ENCODE results near the gene PARD3B.
A peak's percentile ranks its signal among the peaks of the same experiment; 100 is the strongest.

Gene PARD3B

DNA sequence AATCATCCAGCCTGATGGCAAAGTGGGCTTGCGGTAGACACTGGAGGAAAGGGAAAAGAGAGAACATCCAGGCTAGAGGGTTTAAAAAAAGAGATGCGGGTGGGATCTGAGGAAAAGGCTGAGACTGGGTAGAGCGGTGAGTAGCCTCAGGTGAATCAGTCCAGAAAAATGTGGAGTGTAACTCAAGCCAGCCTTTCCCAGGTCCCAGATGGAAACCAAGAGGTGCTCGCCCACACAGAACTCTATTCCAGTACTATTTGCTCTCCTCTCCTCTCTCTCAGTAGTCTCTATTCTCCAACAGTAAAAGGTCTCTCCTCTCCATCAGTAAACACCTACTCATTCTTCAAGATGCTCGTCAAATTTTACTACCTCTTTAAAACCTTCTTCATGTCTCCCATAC, 1098.7 kb downstream of the PARD3B start:
- DNase-seq, result no peak

DNA sequence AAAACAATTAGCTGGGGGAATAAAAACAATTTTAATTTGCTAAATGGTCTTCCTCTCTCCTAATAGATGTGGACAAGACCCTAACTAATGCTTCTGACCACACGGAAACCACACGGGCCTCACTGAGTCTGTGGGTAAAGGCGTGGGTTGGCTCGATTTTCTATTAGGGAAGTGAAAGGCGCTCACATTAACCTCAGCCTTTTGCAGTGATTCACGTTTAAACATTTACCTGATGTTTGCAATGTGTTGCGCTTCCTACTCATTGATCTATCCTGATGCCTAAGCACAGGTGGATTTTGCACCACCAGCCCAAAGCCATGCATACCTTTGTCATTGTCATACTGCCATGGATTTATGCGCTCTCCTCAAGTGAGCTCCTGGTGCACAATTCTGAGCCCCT, 1101.4 kb downstream of the PARD3B start:
- DNase-seq, result no peak

DNA sequence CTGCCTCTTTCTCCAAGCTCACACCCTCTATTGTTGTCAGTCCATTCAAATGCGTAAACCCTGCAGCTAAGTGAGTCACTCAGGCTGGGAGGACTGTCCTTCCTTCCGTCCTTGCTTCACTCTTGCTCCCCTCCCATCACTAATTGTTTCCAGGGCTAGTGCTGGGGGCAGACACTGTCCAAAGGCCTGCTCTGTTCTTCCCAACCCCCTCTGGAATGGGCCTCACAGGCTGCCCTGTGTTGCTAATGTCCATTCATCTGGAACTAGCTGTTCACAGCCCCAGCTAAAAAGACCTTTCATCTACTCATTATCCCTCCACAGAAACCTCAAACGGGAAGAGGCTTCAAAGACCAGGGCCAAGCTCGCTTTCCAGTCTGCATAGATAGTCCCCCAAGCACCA, 1105.2 kb downstream of the PARD3B start:
- peak; percentile 42 for DNase-seq

DNA sequence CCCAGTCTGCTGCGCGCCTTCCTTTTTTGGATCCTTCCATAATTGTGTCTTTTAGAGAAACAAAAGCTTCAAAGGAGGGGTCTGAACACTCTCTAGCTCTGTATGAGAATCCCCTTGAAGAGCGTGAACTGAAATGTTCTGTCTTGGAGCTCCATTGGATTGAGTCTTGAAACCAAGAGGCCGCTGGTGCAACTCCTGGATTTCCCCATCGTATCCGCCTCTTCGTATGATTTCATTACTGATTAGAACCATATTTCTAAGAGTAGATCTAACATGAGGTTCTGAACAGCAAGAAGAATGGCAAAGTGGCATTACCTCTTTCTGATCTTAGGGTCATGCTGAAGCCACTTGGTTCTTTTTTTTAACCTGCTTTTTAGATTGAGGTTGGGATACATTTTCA, 1105.7 kb downstream of the PARD3B start:
- no peak for DNase-seq

DNA sequence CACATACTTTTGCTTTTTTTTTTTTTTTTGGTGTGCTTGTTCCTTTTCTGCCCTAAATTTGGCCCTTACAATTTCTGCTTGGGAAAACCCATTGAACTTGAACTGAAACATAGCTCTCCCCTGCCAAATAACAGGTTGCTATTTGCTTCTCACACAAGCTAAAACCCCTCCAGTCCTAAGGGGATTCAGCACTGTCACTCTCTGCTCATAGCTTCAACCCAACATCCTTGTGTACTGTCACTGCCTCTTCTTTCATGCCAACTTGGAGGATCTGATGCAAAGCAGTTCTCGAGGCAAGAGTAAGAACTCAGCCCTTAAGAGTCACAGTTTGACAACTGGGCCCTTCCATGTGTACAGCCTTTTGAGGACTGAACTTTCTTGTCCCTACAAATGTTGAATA, 1106.4 kb downstream of the PARD3B start:
- no peak for DNase-seq

DNA sequence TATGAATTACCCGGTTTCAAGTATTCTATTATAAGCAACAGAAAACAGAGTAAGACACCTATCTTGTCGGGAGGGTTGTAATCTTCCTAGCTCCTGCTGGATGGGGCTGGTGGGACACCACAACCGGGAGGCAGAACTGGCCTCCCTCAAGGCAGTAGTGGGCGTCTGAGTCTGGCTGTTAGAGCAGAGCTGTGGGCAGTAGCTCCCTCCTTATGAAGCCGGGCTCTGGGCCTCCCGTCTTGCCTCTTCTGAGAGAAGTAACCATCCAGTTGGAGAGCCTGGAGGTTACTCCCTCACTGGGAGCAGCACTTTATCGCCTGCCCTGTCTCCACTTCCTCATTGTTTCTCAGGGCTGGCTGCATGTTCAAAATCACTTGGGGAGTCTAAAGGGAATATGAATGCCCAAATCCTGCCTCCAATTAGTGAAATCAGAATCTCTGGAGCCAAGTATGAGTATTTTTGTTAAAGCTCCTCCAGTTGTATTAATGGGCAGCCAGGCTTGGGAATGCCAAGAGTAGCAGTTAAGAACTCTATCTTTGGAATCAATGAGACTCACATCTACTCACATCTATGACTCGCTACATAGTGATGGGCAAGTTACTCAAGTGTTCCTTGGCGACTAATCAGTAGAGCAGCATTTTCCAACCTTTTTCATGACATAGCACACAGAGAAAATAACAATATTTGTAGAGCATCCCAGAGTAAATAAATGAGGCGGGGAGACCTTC, 1109.8 kb downstream of the PARD3B start:
- DNase-seq, result no peak

DNA sequence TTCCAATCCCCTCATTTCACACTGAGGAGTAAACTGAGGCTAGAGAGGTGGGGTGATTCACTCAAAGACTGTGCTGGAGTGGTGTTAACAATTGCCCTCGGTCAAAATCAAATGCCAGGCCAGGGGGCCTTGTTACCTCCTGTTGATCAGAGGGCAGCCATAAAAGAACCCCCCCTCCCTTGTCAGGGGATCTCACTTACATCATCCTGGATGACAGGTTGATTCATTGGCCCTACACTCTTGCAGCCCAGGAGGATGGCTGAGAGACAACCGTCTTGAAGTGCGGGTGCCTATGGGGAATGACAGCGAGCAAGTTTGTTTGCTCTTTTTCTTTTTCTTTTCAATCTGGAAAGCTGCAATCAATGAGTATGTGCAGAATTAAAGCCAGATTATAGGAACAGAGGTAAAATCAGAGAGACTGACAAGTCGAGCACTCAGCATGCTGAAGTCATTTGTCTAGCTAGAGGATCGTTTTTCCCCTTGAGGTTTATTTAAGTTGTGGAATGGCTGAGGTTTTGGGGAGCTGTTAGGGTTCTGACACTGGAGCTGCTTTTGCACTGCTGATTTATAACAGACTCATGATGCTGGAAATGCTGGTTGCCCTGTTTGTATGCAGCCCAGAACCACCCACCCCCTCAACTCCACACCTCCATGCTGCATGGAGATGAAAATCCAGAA, 1110.6 kb downstream of the PARD3B start:
- peak; percentile 5 for DNase-seq

DNA sequence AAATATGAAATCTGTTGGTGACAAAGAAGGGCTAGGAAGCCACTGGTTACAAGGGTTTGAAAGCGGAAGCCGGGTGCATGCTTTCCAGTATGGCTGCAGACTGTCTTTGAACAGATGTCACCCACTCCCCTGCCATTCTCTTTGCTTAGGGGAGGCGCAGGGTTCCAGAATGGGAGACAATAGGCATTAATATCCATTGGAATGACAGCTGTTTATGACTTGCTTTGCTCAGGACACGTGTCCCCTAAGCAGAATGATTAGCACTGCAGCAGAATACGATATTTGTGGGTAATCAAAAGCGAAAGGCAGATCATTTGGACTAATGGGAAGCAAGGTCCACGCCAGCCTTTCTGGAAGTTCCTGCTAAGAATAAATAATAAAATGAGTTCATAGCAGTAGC, 1111.2 kb downstream of the PARD3B start:
- peak; percentile 40 for DNase-seq

DNA sequence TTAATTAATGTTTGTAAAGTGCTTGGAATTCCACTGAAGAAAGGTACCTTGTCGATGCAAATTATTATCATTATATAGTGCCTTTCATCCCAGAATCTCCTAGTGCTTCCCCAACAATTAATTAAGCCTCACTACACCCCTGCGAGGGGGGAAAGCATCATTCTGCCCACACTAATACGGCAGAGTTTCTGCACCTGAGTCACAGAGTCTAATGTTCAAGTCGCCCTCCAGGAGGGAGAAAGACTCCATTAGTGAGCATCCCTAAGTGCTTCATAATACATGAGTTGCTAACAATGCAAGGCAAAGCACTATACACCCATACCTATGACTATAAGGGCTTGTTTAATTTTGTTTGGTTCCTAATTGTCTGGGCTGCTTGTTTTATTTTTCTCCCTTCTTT, 1111.7 kb downstream of the PARD3B start:
- peak; percentile 54 for DNase-seq

DNA sequence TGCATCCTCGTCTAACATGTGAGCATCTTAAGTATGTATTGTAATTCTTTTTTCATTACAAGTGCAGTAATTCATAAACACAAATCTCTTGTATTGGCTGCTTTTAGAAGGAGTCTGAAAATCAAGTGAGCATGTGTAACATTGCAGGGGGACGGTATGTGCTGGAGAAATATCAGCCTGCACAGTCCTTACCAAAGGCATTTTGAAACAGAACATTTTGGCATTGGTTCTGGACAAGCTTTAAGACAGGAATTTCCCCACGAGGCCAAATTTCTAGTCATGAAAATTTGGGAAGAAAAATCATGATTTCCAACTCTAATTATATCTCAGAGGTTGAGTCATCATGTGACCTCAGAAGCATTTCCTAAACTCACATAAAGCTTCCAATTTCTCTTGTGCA, 1112.3 kb downstream of the PARD3B start:
- no peak for DNase-seq

DNA sequence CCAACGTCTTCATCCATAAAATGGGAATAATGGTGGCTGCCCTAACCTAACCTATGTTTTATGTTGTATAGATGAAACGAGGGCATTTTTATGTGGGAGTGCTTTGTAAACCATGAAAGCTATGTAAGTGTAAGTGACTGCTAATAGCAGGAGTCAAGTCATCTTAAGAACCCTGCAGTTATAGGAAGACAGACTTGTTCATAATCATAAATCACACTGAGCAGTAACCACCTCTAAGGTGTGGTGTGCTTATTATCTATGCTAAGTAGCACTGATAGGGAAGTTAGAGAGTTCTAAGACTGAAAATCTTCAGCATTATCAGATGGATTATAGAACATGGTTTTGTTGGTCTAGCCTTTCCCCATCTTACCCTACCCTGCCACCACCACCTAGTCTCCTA, 1112.8 kb downstream of the PARD3B start:
- no peak for DNase-seq

DNA sequence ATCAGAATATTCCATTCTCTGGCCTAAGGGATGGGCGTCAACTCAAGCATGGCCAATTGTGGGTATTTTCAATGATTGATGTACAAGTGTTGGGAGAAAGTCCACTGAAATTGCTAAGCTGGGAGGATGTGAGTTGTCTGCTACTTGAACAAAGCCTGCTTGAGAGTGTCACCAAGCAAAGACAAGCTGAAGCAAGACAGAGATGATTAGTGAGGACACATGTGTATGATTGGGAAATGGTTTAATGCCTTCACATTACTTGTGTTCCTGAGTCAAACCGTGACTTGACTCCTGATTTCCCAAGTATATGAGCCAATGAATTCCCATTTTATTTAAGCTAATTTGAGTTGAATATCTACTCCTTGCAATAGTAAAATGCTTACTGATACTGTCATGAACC, 1113.3 kb downstream of the PARD3B start:
- no peak for DNase-seq

DNA sequence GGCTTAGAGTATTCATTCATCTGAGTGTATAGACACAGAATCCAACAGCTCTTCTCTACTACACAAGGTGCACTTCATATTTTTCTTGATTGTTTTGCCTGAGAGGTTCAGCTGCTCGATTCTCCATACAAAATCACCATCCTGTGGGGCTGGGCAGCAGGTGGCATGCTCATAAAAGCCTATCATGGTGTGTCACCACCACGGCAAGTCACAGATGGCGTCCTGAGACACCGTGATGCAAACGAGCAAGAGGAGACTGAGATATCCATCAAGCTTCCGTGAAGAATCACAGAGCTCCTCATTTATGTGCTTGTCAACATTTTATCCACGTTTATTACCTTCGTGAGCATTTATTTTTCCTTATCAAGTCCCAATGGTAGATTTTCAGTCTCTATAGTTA, 1114.6 kb downstream of the PARD3B start:
- DNase-seq, result no peak

DNA sequence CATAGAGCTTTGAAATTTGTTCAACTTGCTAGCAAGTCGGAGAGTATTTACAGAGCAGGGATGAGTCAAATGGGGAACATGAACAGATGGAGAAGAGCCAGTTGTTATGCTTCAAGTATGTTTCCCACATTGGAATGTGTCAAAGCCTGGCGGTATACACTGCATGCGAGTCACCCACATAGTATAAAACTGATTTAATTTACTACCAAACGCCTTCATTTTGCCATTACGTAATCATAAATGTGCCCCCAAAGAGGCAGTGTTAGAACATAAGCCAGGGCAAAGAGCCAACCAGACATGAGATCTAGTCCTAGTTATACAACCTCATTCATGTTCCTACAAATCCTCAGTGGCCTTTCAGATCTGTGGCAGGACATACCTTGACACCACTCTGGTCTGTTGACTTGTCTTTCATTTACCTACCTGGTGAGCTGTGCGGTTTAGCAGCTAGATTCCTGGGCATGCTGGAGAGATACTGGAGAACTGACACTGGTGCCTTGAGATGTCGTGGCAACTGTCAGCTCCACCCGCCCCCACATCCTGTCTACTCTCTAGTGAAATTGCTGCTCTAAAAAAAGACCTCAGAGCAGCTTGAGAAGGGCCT, 1115.3 kb downstream of the PARD3B start:
- peak; percentile 25 for DNase-seq

DNA sequence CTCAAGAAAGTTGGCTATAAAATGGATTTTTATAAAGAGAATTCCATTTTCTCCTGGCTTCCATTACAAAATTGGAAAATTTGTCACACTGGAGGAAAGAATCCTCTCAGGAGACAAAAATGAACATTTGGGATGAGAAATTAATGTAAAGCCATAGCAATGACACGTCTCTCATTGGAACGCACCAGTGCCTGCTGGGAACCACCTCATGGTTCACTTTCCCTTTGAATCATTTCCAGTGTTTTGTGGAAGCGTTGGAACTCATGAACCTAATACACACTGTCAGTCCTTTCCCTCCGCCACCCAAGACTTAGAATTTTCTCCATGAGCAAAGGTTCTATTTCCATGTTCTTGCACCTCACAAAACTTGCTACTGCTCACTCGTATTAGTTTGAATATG, 1116.0 kb downstream of the PARD3B start:
- DNase-seq, result no peak

DNA sequence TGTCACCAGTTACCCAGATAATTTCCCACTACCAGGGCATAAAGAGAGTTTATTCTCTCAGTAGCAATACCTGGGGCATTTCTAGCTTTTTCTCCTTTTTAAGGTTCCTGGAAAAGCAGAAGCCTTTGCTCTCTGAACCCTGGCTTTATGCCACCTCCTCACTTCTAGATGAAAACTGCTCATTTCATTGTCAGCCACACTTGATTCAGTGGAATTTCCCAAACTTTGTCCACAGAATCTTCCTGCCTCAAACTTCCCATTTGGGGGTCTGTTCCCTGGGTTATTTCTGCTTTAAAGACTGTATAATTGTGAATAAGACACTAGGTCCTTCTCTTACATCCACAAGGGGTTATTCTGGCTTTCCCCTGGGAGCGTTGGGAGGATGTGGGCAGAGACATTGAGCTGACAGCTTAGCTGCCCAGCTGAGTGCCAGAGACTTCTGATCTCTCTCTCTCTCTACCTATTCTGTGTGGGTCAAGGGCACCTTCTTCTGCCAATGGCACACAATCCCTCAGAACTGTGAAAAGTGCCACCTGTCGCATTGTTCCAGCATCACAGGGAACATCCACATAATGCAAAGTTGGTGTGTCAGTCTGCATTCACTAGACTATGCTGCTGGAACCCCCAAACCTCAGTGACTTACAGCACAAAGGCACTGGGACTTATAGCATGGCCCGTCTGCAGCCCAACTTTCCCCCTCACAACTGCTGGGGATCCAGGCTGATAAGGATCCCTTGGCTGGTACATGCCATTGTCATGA, 1117.1 kb downstream of the PARD3B start:
- no peak for DNase-seq

DNA sequence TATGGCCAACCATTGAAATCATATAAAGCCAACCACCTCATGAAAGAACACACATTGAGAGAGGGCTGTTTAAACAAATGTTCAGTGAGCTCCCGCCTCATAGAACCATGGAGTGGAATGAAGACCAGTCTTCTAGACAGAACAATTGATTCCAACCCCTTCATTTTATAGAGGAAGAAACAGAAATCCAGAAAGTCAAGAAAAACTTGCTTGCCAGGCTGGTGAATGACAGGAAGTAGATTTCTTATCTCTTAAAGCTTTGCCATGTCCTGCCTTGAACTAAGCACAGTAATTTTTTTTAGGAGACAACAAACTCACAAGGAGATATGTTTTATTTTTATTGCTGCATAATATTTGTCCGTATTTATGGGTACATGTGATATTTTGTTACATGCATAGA, 1120.5 kb downstream of the PARD3B start:
- no peak for DNase-seq

Data from NCI-H69 (cell line).